Measurements from ENCODE around the gene NINJ1. TPM values are rescaled to one million over a fixed set of nuclear protein-coding genes. Genes with fewer than 3 reads are reported as not detected.
A peak's percentile ranks its signal among the peaks of the same experiment; 100 is the strongest.

The NINJ1 gene
- total and polyA plus RNA-seq, 2 donors (not counting 1 experiment from before 2014, with no cell fraction given) = 7.2 to 59.9 TPM

- Histone ChIP-seq H3K9me3 (ENCODE audit: control insufficient read depth, insufficient read depth, low read depth, low read length) (no peaks in the 10 kb centered on the region), H3K4me2 (ENCODE audit: extremely low read depth, insufficient read depth, low read length) (no peak overlapping the region), H3K27ac (ENCODE audit: insufficient read depth, low read length) (no peak overlapping the region), H3K27me3 (ENCODE audit: control insufficient read depth, insufficient read depth, low read length) (no peaks in the 10 kb centered on the region), H2AFZ (ENCODE audit: low read length) (no peak overlapping the region), H4K20me1 (ENCODE audit: control insufficient read depth, extremely low read depth, insufficient read depth, low read length) (no peaks in the 10 kb centered on the region), H3K36me3 (ENCODE audit: control insufficient read depth, insufficient read depth, low read length) (peaks cover 26% of the 10 kb centered on the region), H3K79me2 (ENCODE audit: control insufficient read depth, insufficient read depth, low read length) (peaks cover 13% of the 10 kb centered on the region), H3K4me3 (replicated peaks in 1 of 4; ENCODE audit: control extremely low read depth in 1 of 4, insufficient read depth in 1 of 4, low read depth in 3 of 4, low read length in 4 of 4) (no peak overlapping the region), H3K9ac (ENCODE audit: insufficient read depth, low read length) (no peak overlapping the region), H3K4me1 (ENCODE audit: control insufficient read depth, extremely low read depth, insufficient read depth, low read length) (peaks cover 3% of the 10 kb centered on the region)
- peak; percentile 61 to 78 for DNase-seq (ENCODE audit: low read depth in 2 of 2)
- TF ChIP-seq EZH2 (IDR thresholded peaks at IDR 0.05; ENCODE audit: low read length, missing control alignments) (no peak), CTCF (conservative IDR thresholded peaks at IDR 0.05 in 1 of 2, IDR thresholded peaks at IDR 0.05 in 1 of 2; ENCODE audit: low read depth in 1 of 2, low read length in 2 of 2) (no peak)
Observed at GRCh38 chr9:93111371-93112115, 22.5 kb downstream of the NINJ1 start.

- no peak overlapping the region for H3K9ac ChIP-seq (ENCODE audit: insufficient read depth, low read length)
- H4K20me1 ChIP-seq (ENCODE audit: control insufficient read depth, extremely low read depth, insufficient read depth, low read length) = no peaks in the 10 kb centered on the region
- no peak overlapping the region for H3K27ac ChIP-seq (ENCODE audit: insufficient read depth, low read length)
- TF ChIP-seq EZH2 (IDR thresholded peaks at IDR 0.05; ENCODE audit: low read length, missing control alignments) (no peak), CTCF (conservative IDR thresholded peaks at IDR 0.05 in 1 of 2, IDR thresholded peaks at IDR 0.05 in 1 of 2; ENCODE audit: low read depth in 1 of 2, low read length in 2 of 2) (no peak)
- peaks cover 14% of the 10 kb centered on the region for H3K79me2 ChIP-seq (ENCODE audit: control insufficient read depth, insufficient read depth, low read length)
- H3K4me1 ChIP-seq (ENCODE audit: control insufficient read depth, extremely low read depth, insufficient read depth, low read length) = no peaks in the 10 kb centered on the region
- H3K36me3 ChIP-seq (ENCODE audit: control insufficient read depth, insufficient read depth, low read length) = peaks cover 26% of the 10 kb centered on the region
- no peaks in the 10 kb centered on the region for H3K27me3 ChIP-seq (ENCODE audit: control insufficient read depth, insufficient read depth, low read length)
- no peak overlapping the region for H3K4me2 ChIP-seq (ENCODE audit: extremely low read depth, insufficient read depth, low read length)
- no peaks in the 10 kb centered on the region for H3K9me3 ChIP-seq (ENCODE audit: control insufficient read depth, insufficient read depth, low read depth, low read length)
- H3K4me3 ChIP-seq (replicated peaks in 1 of 4; ENCODE audit: control extremely low read depth in 1 of 4, insufficient read depth in 1 of 4, low read depth in 3 of 4, low read length in 4 of 4) = no peak overlapping the region
- DNase-seq (ENCODE audit: low read depth in 2 of 2) = no peak
- no peak overlapping the region for H2AFZ ChIP-seq (ENCODE audit: low read length)
Observed at GRCh38 chr9:93111001-93111370, 23.1 kb downstream of the NINJ1 start.

- H3K27ac ChIP-seq (ENCODE audit: insufficient read depth, low read length) = no peak overlapping the region
- H3K36me3 ChIP-seq (ENCODE audit: control insufficient read depth, insufficient read depth, low read length) = peaks cover 26% of the 10 kb centered on the region
- no peak overlapping the region for H3K4me3 ChIP-seq (replicated peaks in 1 of 4; ENCODE audit: control extremely low read depth in 1 of 4, insufficient read depth in 1 of 4, low read depth in 3 of 4, low read length in 4 of 4)
- no peak overlapping the region for H2AFZ ChIP-seq (ENCODE audit: low read length)
- TF ChIP-seq EZH2 (IDR thresholded peaks at IDR 0.05; ENCODE audit: low read length, missing control alignments) (no peak), CTCF (conservative IDR thresholded peaks at IDR 0.05 in 1 of 2, IDR thresholded peaks at IDR 0.05 in 1 of 2; ENCODE audit: low read depth in 1 of 2, low read length in 2 of 2) (no peak)
- H3K4me1 ChIP-seq (ENCODE audit: control insufficient read depth, extremely low read depth, insufficient read depth, low read length) = no peaks in the 10 kb centered on the region
- no peak for DNase-seq (ENCODE audit: low read depth in 2 of 2)
- H3K9ac ChIP-seq (ENCODE audit: insufficient read depth, low read length) = no peak overlapping the region
- H3K27me3 ChIP-seq (ENCODE audit: control insufficient read depth, insufficient read depth, low read length) = no peaks in the 10 kb centered on the region
- H3K4me2 ChIP-seq (ENCODE audit: extremely low read depth, insufficient read depth, low read length) = no peak overlapping the region
- no peaks in the 10 kb centered on the region for H3K9me3 ChIP-seq (ENCODE audit: control insufficient read depth, insufficient read depth, low read depth, low read length)
- H4K20me1 ChIP-seq (ENCODE audit: control insufficient read depth, extremely low read depth, insufficient read depth, low read length) = no peaks in the 10 kb centered on the region
- H3K79me2 ChIP-seq (ENCODE audit: control insufficient read depth, insufficient read depth, low read length) = peaks cover 18% of the 10 kb centered on the region
Observed at GRCh38 chr9:93110311-93110855, 23.7 kb downstream of the NINJ1 start.
